ENCODE data around the gene GNAO1. TPM values are rescaled to one million over a fixed set of nuclear protein-coding genes. Genes with fewer than 3 reads are reported as not detected.

The GNAO1 gene
- total RNA-seq, 1 donor from 2014 or later = 15.4 TPM

DNA sequence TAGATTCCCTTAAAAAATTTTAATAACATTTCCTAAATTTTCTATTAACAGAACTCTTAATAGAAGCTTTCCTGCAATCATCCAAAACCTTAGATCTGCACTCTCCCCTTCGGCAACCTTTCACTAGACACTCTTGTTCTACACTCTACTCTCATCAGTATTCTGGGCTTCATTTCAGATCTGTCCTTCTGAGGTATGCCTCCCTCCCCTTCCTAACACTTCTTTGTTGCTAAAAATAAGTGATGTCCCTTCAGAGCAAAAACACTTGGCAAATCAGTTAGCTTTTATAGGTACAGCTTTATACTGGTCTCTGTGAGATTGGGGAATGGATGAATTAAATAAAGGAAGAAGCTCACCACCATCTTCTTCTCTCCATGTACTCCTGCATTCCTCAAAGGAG, 28.2 kb upstream of the GNAO1 start:
- no peaks in the 10 kb centered on the region for H3K36me3 ChIP-seq
- no peak for DNase-seq
- no peaks in the 10 kb centered on the region for H3K9me3 ChIP-seq (replicated peaks)
- intact Hi-C loops (cut with micrococcal nuclease) = no loop called here
- H3K4me1 ChIP-seq = peaks cover 31% of the 10 kb centered on the region
- TF ChIP-seq, protein P1, sequence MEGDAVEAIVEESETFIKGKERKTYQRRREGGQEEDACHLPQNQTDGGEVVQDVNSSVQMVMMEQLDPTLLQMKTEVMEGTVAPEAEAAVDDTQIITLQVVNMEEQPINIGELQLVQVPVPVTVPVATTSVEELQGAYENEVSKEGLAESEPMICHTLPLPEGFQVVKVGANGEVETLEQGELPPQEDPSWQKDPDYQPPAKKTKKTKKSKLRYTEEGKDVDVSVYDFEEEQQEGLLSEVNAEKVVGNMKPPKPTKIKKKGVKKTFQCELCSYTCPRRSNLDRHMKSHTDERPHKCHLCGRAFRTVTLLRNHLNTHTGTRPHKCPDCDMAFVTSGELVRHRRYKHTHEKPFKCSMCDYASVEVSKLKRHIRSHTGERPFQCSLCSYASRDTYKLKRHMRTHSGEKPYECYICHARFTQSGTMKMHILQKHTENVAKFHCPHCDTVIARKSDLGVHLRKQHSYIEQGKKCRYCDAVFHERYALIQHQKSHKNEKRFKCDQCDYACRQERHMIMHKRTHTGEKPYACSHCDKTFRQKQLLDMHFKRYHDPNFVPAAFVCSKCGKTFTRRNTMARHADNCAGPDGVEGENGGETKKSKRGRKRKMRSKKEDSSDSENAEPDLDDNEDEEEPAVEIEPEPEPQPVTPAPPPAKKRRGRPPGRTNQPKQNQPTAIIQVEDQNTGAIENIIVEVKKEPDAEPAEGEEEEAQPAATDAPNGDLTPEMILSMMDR (IDR thresholded peaks at IDR 0.05; ENCODE audit: borderline replicate concordance) = no peak
- H3K27ac ChIP-seq (replicated peaks) = peak overlapping the region; percentile 67
- H3K4me3 ChIP-seq = no peak overlapping the region
- H3K27me3 ChIP-seq (ENCODE audit: low read depth) = no peaks in the 10 kb centered on the region

DNA sequence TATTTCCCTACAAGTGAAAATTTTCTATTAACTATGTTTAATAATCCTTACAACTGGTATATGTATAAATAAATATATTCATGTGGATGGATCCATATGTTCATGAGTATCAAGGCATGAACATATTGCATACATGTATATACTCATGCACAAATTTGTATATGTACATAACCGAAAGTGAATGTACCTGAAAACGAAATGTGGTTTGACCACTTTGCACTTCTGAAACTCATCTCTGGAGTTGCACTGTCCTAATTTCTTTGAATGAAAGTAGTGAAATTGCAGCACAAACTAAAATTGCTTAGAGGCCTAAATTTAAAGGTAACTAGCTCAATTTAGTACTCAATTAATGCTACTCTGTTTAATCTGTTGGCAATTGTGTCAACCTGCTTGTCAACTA, 27.4 kb upstream of the GNAO1 start:
- DNase-seq = no peak
- Histone ChIP-seq H3K4me1 (peaks cover 36% of the 10 kb centered on the region), H3K36me3 (no peaks in the 10 kb centered on the region), H3K27ac (replicated peaks) (peak overlapping the region; percentile 67), H3K4me3 (no peak overlapping the region), H3K27me3 (ENCODE audit: low read depth) (no peaks in the 10 kb centered on the region), H3K9me3 (replicated peaks) (no peaks in the 10 kb centered on the region)
- intact Hi-C loops (cut with micrococcal nuclease) = no loop called here
- TF ChIP-seq, protein P1 (IDR thresholded peaks at IDR 0.05; ENCODE audit: borderline replicate concordance) = no peak

GRCh38 chr16:56164636-56165035, 26.7 kb upstream of the GNAO1 start:
- Histone ChIP-seq H3K9me3 (replicated peaks) (no peaks in the 10 kb centered on the region), H3K36me3 (no peaks in the 10 kb centered on the region), H3K27me3 (ENCODE audit: low read depth) (no peaks in the 10 kb centered on the region), H3K4me3 (no peak overlapping the region), H3K4me1 (peaks cover 36% of the 10 kb centered on the region), H3K27ac (replicated peaks) (no peak overlapping the region)
- no peak for DNase-seq
- intact Hi-C loops (cut with micrococcal nuclease) = no loop called here
- TF ChIP-seq, protein P1 (IDR thresholded peaks at IDR 0.05; ENCODE audit: borderline replicate concordance) = no peak

DNA sequence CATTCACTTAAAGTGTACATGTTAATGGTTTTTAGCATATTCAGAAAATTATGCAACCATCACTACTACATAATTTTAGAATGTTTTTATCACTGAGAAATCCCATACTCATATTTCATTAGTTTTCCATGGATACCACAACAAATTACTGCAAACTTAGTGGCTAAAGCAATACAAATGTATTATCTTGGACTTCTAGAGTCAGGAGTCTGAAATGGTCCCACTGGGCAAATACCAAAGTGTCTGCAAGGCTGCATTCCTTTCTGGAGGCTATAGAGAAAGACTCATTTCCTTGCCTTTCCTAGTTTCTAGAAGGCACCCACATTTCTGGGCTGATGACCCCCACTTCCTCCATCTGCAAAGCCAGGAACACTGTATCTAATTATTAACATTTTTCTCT, 16.9 kb upstream of the GNAO1 start:
- TF ChIP-seq, protein P1 (IDR thresholded peaks at IDR 0.05; ENCODE audit: borderline replicate concordance) = no peak
- Histone ChIP-seq H3K27me3 (ENCODE audit: low read depth) (no peaks in the 10 kb centered on the region), H3K27ac (replicated peaks) (no peak overlapping the region), H3K9me3 (replicated peaks) (peaks cover 49% of the 10 kb centered on the region), H3K4me1 (no peaks in the 10 kb centered on the region), H3K36me3 (no peaks in the 10 kb centered on the region), H3K4me3 (no peak overlapping the region)
- DNase-seq = no peak
- intact Hi-C loops (cut with micrococcal nuclease) = no loop called here

GRCh38 chr16:56181401-56181800, 9.9 kb upstream of the GNAO1 start:
- Histone ChIP-seq H3K27me3 (ENCODE audit: low read depth) (no peaks in the 10 kb centered on the region), H3K9me3 (replicated peaks) (peaks cover 42% of the 10 kb centered on the region), H3K4me3 (no peak overlapping the region), H3K27ac (replicated peaks) (no peak overlapping the region), H3K36me3 (no peaks in the 10 kb centered on the region), H3K4me1 (peaks cover 10% of the 10 kb centered on the region)
- DNase-seq = no peak
- intact Hi-C loops (cut with micrococcal nuclease) = no loop called here
- TF ChIP-seq, protein P1 (IDR thresholded peaks at IDR 0.05; ENCODE audit: borderline replicate concordance) = no peak

GRCh38 chr16:56183266-56183665, 8.0 kb upstream of the GNAO1 start:
- Histone ChIP-seq H3K9me3 (replicated peaks) (peaks cover 30% of the 10 kb centered on the region), H3K27me3 (ENCODE audit: low read depth) (no peaks in the 10 kb centered on the region), H3K36me3 (no peaks in the 10 kb centered on the region), H3K4me3 (no peak overlapping the region), H3K4me1 (peaks cover 10% of the 10 kb centered on the region), H3K27ac (replicated peaks) (no peak overlapping the region)
- intact Hi-C loops (cut with micrococcal nuclease) = no loop called here
- TF ChIP-seq, protein P1 (IDR thresholded peaks at IDR 0.05; ENCODE audit: borderline replicate concordance) = no peak
- DNase-seq = no peak

Measured in left ventricle myocardium inferior (tissue), 1 donor.